Measurements from ENCODE around the gene SMG6.
A peak's percentile ranks its signal among the peaks of the same experiment; 100 is the strongest.

Gene SMG6

DNA sequence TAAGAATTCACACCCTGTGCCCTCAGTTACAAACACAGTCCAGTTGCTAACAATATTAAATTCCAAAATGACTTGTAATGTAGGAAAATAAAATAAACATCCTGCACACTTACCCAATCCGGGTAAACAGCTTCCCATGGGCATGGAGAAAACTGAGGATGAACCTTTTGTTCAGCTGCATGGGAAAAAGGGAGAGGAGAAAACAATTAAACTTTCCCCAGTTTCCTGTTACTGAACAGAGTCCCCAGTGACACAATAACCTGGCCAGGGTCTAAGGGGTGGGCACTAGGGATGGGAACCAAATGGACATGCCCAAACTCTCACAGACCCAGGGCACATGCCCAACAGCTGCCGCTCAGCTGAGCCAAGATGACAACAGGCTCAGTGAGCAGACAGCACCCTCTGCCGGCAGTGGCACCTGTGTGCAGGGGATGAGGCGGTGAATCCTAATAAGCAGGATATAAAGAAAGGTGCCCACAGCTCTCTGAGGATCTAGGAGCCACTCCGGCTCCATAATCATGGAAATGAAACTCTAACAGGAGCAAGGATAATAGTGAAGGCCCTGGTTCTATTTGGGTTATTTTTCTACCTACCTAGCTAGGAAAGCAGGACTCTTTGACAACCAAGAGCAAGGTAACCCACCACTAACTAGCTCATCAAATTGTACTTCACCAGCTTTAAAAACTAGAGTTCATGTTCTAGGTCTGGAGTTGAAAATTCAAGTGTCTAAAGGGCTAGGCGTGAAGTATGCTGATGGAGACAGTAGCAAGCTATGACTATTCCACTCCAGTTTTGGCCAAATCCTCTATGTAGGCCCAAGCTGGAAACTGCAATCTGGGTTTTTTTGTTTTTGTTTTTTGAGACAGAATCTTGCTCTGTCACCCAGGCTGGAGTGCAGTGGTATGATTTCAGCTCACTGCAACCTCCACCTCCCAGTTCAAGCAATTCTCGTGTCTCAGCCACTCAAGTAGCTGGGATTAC lies 58.8 kb downstream of the SMG6 start:
- no peaks in the 10 kb centered on the region for H3K9me3 Mint-ChIP-seq
- DNase-seq = peak; percentile 81 to 86 (median 85)
- ATAC-seq (replicated peaks) = peak; percentile 99
- H3K27me3 Mint-ChIP-seq = no peaks in the 10 kb centered on the region
- peaks cover 6 to 17% of the 10 kb centered on the region in 2 donors for H3K4me1 Mint-ChIP-seq (ENCODE audit: low read depth in 2 of 2)
- H3K4me3 Mint-ChIP-seq = no peak overlapping the region
- H3K27ac Mint-ChIP-seq = no peak overlapping the region
- H3K36me3 Mint-ChIP-seq (ENCODE audit: insufficient read depth) = peaks cover 22% of the 10 kb centered on the region

DNA sequence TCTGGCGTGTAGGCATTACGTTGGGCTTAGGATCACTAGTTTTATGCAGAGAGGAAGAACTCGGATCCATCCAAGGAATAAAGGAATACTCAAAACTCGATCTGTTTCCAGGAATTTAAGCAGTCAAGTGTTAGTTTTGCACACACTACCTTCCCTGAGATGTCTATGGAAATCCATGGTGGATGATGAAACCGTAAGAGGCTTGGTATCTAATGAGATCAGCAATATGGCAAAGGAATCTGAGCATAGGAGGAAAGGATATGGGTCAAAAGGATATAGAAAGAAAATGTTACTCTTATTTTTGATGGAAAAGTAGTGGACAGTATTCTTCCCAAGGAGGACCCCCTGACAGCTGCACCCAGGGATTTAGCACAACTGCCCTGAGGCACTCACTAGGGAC lies 59.6 kb downstream of the SMG6 start:
- ATAC-seq (replicated peaks) (no peak), DNase-seq (no peak)
- H3K36me3 Mint-ChIP-seq (ENCODE audit: insufficient read depth) = peaks cover 22% of the 10 kb centered on the region
- peak overlapping the region in 1 of 2 donors; percentile 41 for H3K27ac Mint-ChIP-seq
- H3K4me1 Mint-ChIP-seq (ENCODE audit: low read depth in 2 of 2) = peaks cover 6 to 13% of the 10 kb centered on the region in 2 donors
- no peaks in the 10 kb centered on the region for H3K27me3 Mint-ChIP-seq
- H3K9me3 Mint-ChIP-seq = no peaks in the 10 kb centered on the region
- no peak overlapping the region for H3K4me3 Mint-ChIP-seq

DNA sequence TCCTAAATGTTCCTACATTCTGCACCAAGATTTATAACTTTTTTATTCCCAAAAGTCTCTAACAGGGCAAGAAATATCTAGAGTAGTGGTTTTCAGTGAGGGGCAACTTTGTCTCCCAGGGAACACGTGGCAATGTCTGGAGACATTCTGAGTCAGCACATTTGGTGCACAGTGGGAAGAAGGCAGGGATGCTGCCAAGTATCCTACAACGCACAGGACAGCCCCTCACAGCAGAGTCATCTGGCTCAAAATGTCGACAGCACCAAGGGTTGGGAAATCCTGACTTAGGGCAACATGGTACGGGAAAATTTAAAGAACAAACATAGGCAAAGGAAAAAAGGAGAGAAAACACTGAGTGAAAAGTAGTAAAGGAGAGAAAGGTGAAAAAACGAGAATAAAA lies 61.8 kb downstream of the SMG6 start:
- H3K36me3 Mint-ChIP-seq (ENCODE audit: insufficient read depth) = peaks cover 29% of the 10 kb centered on the region
- H3K4me1 Mint-ChIP-seq (ENCODE audit: low read depth in 2 of 2) = peaks cover 7 to 9% of the 10 kb centered on the region in 2 donors
- no peak overlapping the region for H3K4me3 Mint-ChIP-seq
- H3K27me3 Mint-ChIP-seq = no peaks in the 10 kb centered on the region
- no peaks in the 10 kb centered on the region for H3K9me3 Mint-ChIP-seq
- no peak for ATAC-seq (replicated peaks)
- no peak overlapping the region for H3K27ac Mint-ChIP-seq
- DNase-seq = no peak

DNA sequence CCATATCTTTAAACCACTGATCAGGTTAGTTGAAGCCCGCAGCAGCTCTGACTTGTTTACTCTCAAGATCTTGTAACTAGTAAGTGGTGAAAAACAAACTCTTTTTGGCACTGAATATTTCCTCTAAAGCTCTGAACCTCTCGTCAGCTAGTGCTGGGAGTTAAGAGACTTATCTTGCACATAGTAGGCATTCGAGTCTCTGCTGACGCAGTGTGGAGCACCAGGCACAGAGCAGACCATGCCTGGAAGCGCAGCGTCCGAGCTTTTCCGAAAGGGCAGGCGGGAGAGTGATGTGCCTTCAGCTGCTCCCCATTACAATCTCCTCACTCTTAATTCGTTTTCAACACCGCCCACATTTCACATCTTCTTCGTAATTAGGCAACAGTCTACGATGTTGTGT lies 63.0 kb downstream of the SMG6 start:
- no peak overlapping the region for H3K27ac Mint-ChIP-seq
- H3K4me1 Mint-ChIP-seq (ENCODE audit: low read depth in 2 of 2) = peaks cover 7 to 9% of the 10 kb centered on the region in 2 donors
- peaks cover 29% of the 10 kb centered on the region for H3K36me3 Mint-ChIP-seq (ENCODE audit: insufficient read depth)
- H3K4me3 Mint-ChIP-seq = no peak overlapping the region
- H3K9me3 Mint-ChIP-seq = no peaks in the 10 kb centered on the region
- H3K27me3 Mint-ChIP-seq = no peaks in the 10 kb centered on the region
- DNase-seq (no peak), ATAC-seq (replicated peaks) (no peak)

DNA sequence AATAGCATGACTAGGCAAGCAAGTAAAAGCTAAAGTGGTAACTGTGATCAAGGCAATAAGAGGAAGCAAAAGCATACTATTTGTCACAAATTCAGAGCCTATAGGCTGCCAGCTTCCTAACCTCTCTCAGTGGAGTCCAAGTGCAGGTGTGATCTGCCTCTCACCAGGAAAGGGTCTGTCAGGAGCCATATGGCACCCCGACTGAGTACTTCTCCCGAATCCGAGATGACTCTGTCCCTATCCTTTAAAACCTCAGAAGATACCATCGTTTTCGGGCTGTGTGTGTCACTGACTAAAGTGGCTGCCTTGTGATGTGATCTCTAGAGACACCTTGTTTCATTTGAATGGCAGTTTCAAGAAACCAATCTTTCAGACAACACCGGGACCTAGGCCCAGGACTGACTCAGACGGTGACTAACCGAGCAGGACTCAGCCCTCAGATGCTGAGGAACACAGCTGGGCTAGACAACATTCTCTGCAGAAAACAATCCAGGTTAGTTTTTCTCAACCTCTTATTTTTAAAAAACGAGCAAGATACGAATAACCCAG lies 63.6 kb downstream of the SMG6 start:
- H3K4me3 Mint-ChIP-seq = peak overlapping the region in 1 of 2 donors; percentile 14
- no peak for ATAC-seq (replicated peaks)
- H3K27me3 Mint-ChIP-seq = no peaks in the 10 kb centered on the region
- H3K27ac Mint-ChIP-seq = no peak overlapping the region
- DNase-seq = no peak
- H3K36me3 Mint-ChIP-seq (ENCODE audit: insufficient read depth) = peaks cover 29% of the 10 kb centered on the region
- H3K9me3 Mint-ChIP-seq = no peaks in the 10 kb centered on the region
- peaks cover 7 to 8% of the 10 kb centered on the region in 2 donors for H3K4me1 Mint-ChIP-seq (ENCODE audit: low read depth in 2 of 2)

DNA sequence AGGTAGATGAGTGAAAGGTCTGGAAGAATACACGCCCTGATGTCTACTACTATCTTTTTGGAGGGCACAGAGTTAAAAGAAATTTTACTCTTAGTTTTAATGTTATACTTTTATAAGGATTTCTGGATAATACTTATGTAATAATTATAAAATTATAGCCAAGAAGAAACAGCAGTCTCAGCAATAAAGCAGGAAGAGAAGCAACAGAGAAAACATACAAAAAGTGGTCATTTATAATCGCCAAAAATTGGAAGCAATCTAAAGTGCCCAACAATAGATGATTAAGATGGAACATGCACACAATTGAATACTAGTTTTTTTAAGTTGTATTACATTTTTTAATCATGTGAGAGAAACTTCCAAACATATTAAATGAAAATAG lies 64.4 kb downstream of the SMG6 start:
- Mint-ChIP-seq H3K36me3 (ENCODE audit: insufficient read depth) (peaks cover 29% of the 10 kb centered on the region), H3K27ac (no peak overlapping the region), H3K9me3 (no peaks in the 10 kb centered on the region), H3K27me3 (no peaks in the 10 kb centered on the region), H3K4me3 (no peak overlapping the region), H3K4me1 (ENCODE audit: low read depth in 2 of 2) (peaks cover 2 to 3% of the 10 kb centered on the region in 2 donors)
- ATAC-seq (replicated peaks) (no peak), DNase-seq (no peak)

DNA sequence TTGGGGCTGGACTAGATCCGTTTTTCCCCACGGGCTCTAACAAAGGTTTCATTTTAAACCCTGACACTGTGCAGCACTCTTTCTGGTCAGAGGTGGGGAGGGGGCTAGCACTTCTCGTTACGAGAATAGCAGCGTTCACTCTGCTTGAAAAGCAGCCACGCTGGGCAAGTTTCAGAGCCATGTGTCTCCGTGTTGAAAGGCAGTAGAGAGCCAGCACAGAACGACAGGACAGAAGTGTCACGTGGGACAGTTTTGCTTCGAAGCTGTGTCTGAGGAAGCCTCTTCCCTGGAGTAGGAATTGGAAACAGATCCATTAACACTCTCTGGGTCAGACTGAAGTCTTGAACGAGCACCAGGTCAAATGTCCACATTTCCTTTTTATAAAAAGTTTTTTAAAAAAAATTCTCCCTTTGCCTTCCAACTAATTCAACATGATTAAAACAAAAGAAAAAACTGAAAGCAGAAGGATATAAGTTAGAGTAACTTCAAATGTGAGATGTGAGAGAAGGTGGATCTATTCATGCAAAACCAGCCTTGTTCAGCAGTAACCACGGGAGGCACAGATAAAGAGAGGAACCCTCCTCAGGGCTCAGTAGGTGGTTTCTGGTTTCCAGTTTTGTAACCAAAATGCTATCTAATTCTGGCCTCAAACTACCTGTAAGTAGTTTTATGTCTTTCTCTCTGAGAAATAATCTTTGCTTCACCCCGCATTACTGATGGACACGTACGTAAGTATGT lies 65.0 kb downstream of the SMG6 start:
- H3K4me3 Mint-ChIP-seq = no peak overlapping the region

DNA sequence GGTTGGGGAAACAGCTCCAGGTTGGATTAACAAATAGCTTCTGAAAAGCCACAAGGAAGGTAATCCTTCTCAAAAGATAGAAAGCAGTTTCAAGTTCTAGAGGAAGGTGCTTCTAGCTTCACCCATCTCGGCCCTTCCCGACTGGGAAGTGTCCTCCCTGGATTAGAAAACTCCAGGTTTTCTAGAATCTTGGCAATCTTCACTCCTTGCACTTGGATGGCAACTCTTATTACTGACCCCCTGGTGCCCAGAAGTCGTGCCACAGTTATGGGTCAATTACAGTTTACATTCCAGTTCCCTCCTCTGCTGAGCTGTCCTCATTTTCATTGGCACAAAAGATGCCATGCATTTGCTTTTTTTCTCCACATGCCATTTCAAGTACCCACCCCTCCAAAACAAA lies 65.6 kb downstream of the SMG6 start:
- H3K27ac Mint-ChIP-seq = no peak overlapping the region
- H3K4me3 Mint-ChIP-seq = no peak overlapping the region
- peaks cover 23% of the 10 kb centered on the region for H3K36me3 Mint-ChIP-seq (ENCODE audit: insufficient read depth)
- DNase-seq = no peak
- no peaks in the 10 kb centered on the region for H3K9me3 Mint-ChIP-seq
- H3K27me3 Mint-ChIP-seq = no peaks in the 10 kb centered on the region
- ATAC-seq (replicated peaks) = no peak
- peaks cover 1 to 3% of the 10 kb centered on the region in 2 donors for H3K4me1 Mint-ChIP-seq (ENCODE audit: low read depth in 2 of 2)

More for the DNA sequence above, 65.0 kb downstream of the SMG6 start:
- DNase-seq = no peak
- H3K9me3 Mint-ChIP-seq = no peaks in the 10 kb centered on the region
- H3K36me3 Mint-ChIP-seq (ENCODE audit: insufficient read depth) = peaks cover 29% of the 10 kb centered on the region
- H3K4me1 Mint-ChIP-seq (ENCODE audit: low read depth in 2 of 2) = peaks cover 0 to 1% of the 10 kb centered on the region in 2 donors
- H3K27me3 Mint-ChIP-seq = no peaks in the 10 kb centered on the region
- ATAC-seq (replicated peaks) = no peak
- no peak overlapping the region for H3K27ac Mint-ChIP-seq

DNA sequence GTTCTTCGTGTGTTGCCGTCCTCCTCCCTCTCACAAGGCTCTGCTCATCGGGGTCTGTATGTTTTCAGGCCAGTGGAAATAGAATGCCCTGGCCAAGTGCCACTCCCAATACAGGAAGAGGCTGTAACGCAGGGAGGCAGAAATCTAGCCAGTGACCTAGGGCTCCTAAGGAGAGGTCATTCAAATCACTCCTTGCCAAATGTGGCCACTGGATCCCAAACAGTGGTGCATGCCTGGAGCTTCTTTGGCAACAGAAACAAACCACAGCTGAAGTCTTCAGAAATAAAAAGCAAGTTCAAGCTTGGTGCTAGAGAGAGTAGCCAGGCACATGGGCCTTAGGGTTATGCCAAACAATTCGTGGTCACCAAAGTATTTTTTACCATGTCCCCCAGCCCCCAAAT lies 66.1 kb downstream of the SMG6 start:
- no peaks in the 10 kb centered on the region for H3K9me3 Mint-ChIP-seq
- ATAC-seq (replicated peaks) (no peak), DNase-seq (no peak)
- peaks cover 1 to 4% of the 10 kb centered on the region in 2 donors for H3K4me1 Mint-ChIP-seq (ENCODE audit: low read depth in 2 of 2)
- no peak overlapping the region for H3K27ac Mint-ChIP-seq
- peaks cover 25% of the 10 kb centered on the region for H3K36me3 Mint-ChIP-seq (ENCODE audit: insufficient read depth)
- no peak overlapping the region for H3K4me3 Mint-ChIP-seq
- no peaks in the 10 kb centered on the region for H3K27me3 Mint-ChIP-seq

DNA sequence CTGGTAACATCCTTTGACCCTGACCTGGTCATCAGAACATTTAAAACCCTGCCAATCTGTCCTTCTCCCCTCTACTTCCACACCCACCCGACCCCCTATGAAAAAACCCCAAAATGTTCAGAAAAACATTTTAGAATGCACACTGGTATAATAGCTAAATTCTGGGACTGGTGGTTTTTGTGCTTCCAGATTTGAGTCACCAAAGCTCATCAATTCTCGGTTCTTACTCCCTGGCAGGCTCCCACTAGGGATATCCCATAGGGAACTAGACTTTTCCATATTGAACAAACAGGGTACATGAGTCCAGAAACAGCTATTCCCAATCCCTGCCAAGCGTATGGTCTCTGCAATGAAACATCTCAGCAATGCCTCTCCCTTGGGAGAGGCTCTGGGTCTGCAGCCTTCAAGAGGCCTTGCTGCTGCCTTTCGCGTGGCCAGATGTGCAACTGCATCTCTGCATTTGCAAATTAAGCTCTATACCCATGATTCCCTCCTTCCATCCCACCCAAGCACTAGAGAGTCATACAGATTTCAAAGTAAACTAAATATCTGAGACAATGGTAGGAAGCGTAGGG lies 67.7 kb downstream of the SMG6 start:
- no peak for DNase-seq
- no peak for ATAC-seq (replicated peaks)
- Mint-ChIP-seq H3K4me3 (no peak overlapping the region), H3K36me3 (ENCODE audit: insufficient read depth) (peaks cover 16% of the 10 kb centered on the region), H3K4me1 (ENCODE audit: low read depth in 2 of 2) (peaks cover 3 to 4% of the 10 kb centered on the region in 2 donors), H3K9me3 (no peaks in the 10 kb centered on the region), H3K27ac (no peak overlapping the region), H3K27me3 (no peaks in the 10 kb centered on the region)

DNA sequence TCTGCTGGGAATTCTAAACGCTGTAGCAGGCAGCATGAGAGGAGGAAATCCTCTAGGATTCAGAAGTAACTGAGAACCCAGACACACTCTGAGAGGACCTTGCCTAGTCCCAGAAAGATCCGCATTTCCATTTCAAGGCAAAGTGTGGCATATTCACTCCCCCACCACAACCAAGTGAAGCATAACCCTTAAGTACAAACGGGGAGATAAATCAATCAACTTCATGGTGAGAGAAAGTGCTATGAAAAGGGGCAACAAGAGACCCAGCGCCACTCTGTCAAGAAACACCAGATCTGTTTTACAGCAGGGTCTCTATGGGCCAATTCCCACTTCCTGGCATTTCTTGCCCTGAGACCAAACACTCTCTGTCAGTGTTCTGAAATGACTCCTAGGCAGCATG lies 68.3 kb downstream of the SMG6 start:
- Mint-ChIP-seq H3K4me1 (ENCODE audit: low read depth in 2 of 2) (peaks cover 3 to 10% of the 10 kb centered on the region in 2 donors), H3K9me3 (no peaks in the 10 kb centered on the region), H3K4me3 (no peak overlapping the region), H3K36me3 (ENCODE audit: insufficient read depth) (peaks cover 19% of the 10 kb centered on the region), H3K27me3 (no peaks in the 10 kb centered on the region), H3K27ac (no peak overlapping the region)
- no peak for ATAC-seq (replicated peaks)
- DNase-seq = no peak

DNA sequence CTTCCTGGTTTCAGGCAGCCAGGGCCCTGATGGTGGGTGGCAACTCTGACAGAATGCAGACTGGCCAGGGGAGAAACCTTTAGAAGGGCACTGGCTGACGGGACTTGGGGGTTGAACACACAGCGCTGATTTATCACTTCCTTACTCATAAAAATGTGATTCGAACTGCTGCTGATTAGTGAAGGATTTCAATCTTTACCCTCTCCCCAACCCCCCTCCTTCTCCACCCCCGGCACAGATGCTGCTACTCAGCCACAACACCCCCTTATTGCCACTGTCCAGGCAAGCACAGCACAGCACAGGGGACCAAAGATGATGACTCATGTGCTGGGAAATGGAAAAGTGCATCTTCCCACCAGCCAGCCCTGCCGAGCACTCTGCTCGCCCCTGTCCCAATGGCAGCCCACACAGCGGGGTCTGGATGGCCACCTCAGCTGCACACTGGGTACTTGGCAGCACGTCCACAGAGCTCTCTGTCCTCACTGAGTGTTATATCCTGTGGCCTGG lies 70.1 kb downstream of the SMG6 start:
- Mint-ChIP-seq H3K36me3 (ENCODE audit: insufficient read depth) (peaks cover 15% of the 10 kb centered on the region), H3K27me3 (no peaks in the 10 kb centered on the region), H3K9me3 (no peaks in the 10 kb centered on the region), H3K27ac (no peak overlapping the region), H3K4me3 (no peak overlapping the region), H3K4me1 (ENCODE audit: low read depth in 2 of 2) (peaks cover 6 to 10% of the 10 kb centered on the region in 2 donors)
- no peak for ATAC-seq (replicated peaks)
- no peak for DNase-seq

DNA sequence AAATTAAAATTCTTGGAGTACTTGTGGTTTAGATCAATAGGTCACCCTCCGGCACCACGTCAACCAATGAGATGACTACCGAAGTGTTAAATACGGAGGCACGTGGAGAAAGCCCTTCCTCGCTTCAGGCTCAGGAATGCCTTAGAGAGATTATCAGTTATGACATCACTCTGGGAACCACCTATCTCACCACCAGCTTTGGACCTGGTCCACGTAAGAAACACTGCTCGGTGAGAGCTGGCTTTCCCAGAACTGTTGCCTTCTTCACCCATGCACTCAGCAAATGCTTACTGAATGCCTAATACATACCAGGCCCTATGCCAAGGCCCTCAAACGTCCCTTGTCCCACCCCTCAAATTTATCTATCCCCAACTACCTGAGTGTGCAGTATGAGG lies 71.3 kb downstream of the SMG6 start:
- H3K4me3 Mint-ChIP-seq = no peak overlapping the region
- ATAC-seq (replicated peaks) (no peak), DNase-seq (no peak)
- H3K4me1 Mint-ChIP-seq (ENCODE audit: low read depth in 2 of 2) = peaks cover 5 to 15% of the 10 kb centered on the region in 2 donors
- H3K27ac Mint-ChIP-seq = no peak overlapping the region
- H3K27me3 Mint-ChIP-seq = no peaks in the 10 kb centered on the region
- peaks cover 15% of the 10 kb centered on the region for H3K36me3 Mint-ChIP-seq (ENCODE audit: insufficient read depth)
- H3K9me3 Mint-ChIP-seq = no peaks in the 10 kb centered on the region

Data from effector memory CD8-positive, alpha-beta T cell (primary cell).